ENCODE results near the gene KCNT1.

The KCNT1 gene

GRCh38 chr9:135769489-135770202, 67.7 kb downstream of the KCNT1 start:
- H2AFZ ChIP-seq (ENCODE audit: low read depth, low read length, severe bottlenecking) = no peak overlapping the region
- no peak overlapping the region for H3K27ac ChIP-seq (ENCODE audit: low read depth, low read length)
- H3K4me3 ChIP-seq (ENCODE audit: insufficient read depth, low read length, poor library complexity, severe bottlenecking) = no peak overlapping the region
- no peaks in the 10 kb centered on the region for H3K36me3 ChIP-seq (ENCODE audit: low read length)
- H3F3A ChIP-seq (ENCODE audit: insufficient read depth) = no peaks in the 10 kb centered on the region
- H3K4me2 ChIP-seq (ENCODE audit: low read depth, low read length, poor library complexity, severe bottlenecking) = no peak overlapping the region
- H3K9me3 ChIP-seq (ENCODE audit: insufficient read depth, low read length) = no peaks in the 10 kb centered on the region
- no peaks in the 10 kb centered on the region for H3K9me2 ChIP-seq (replicated peaks; ENCODE audit: insufficient read depth, low read length)
- H3K27me3 ChIP-seq (ENCODE audit: low read length) = no peaks in the 10 kb centered on the region
- TF ChIP-seq EZH2phosphoT487 (conservative IDR thresholded peaks at IDR 0.05; ENCODE audit: low read length) = no peak
- TF ChIP-seq CTCF (IDR thresholded peaks at IDR 0.05; ENCODE audit: insufficient read depth, low read length, poor library complexity, severe bottlenecking) = no peak
- H3K79me2 ChIP-seq (ENCODE audit: insufficient read depth, low read length) = no peaks in the 10 kb centered on the region
- H4K20me1 ChIP-seq (ENCODE audit: low read depth, low read length) = no peaks in the 10 kb centered on the region
- H3K9ac ChIP-seq (ENCODE audit: low read length) = no peak overlapping the region

- H3K27me3 ChIP-seq (ENCODE audit: low read length) = no peaks in the 10 kb centered on the region
- H3K79me2 ChIP-seq (ENCODE audit: insufficient read depth, low read length) = no peaks in the 10 kb centered on the region
- H3K4me2 ChIP-seq (ENCODE audit: low read depth, low read length, poor library complexity, severe bottlenecking) = no peak overlapping the region
- no peaks in the 10 kb centered on the region for H4K20me1 ChIP-seq (ENCODE audit: low read depth, low read length)
- TF ChIP-seq CTCF (IDR thresholded peaks at IDR 0.05; ENCODE audit: insufficient read depth, low read length, poor library complexity, severe bottlenecking) (no peak), EZH2phosphoT487 (conservative IDR thresholded peaks at IDR 0.05; ENCODE audit: low read length) (no peak)
- H3K9me3 ChIP-seq (ENCODE audit: insufficient read depth, low read length) = no peaks in the 10 kb centered on the region
- H3K36me3 ChIP-seq (ENCODE audit: low read length) = no peaks in the 10 kb centered on the region
- no peak overlapping the region for H3K4me3 ChIP-seq (ENCODE audit: insufficient read depth, low read length, poor library complexity, severe bottlenecking)
- no peak overlapping the region for H2AFZ ChIP-seq (ENCODE audit: low read depth, low read length, severe bottlenecking)
- H3K27ac ChIP-seq (ENCODE audit: low read depth, low read length) = no peak overlapping the region
- H3K9ac ChIP-seq (ENCODE audit: low read length) = no peak overlapping the region
- no peaks in the 10 kb centered on the region for H3K9me2 ChIP-seq (replicated peaks; ENCODE audit: insufficient read depth, low read length)
- no peaks in the 10 kb centered on the region for H3F3A ChIP-seq (ENCODE audit: insufficient read depth)
These were observed 68.2 kb downstream of the KCNT1 start for GRCh38 chr9:135770203-135770535.

- Histone ChIP-seq H3F3A (ENCODE audit: insufficient read depth) (no peaks in the 10 kb centered on the region), H2AFZ (ENCODE audit: low read depth, low read length, severe bottlenecking) (no peak overlapping the region), H3K9ac (ENCODE audit: low read length) (no peak overlapping the region), H4K20me1 (ENCODE audit: low read depth, low read length) (no peaks in the 10 kb centered on the region), H3K9me3 (ENCODE audit: insufficient read depth, low read length) (no peaks in the 10 kb centered on the region), H3K79me2 (ENCODE audit: insufficient read depth, low read length) (no peaks in the 10 kb centered on the region), H3K27ac (ENCODE audit: low read depth, low read length) (no peak overlapping the region), H3K27me3 (ENCODE audit: low read length) (no peaks in the 10 kb centered on the region), H3K36me3 (ENCODE audit: low read length) (no peaks in the 10 kb centered on the region), H3K4me2 (ENCODE audit: low read depth, low read length, poor library complexity, severe bottlenecking) (no peak overlapping the region), H3K4me3 (ENCODE audit: insufficient read depth, low read length, poor library complexity, severe bottlenecking) (no peak overlapping the region), H3K9me2 (replicated peaks; ENCODE audit: insufficient read depth, low read length) (no peaks in the 10 kb centered on the region)
- TF ChIP-seq EZH2phosphoT487 (conservative IDR thresholded peaks at IDR 0.05; ENCODE audit: low read length) = no peak
- no peak for TF ChIP-seq CTCF (IDR thresholded peaks at IDR 0.05; ENCODE audit: insufficient read depth, low read length, poor library complexity, severe bottlenecking)
These were observed 68.8 kb downstream of the KCNT1 start for GRCh38 chr9:135770771-135771170.
